HG03066 (cell line): Measurements from ENCODE around the gene FEM1A.
"Not testable (repeated sequence)": the region's sequence is repeated elsewhere in the genome, so short reads cannot be mapped to it uniquely, and the experiment has no call there.

Experiments used
- ATAC-seq: cut with Tn5 transposase; IDR thresholded peaks from one replicate; pipeline ENCODE4 v1.9.1; 2021; ENCODE audit warnings: low read depth; ENCODE audit not compliant: unreplicated experiment

The FEM1A gene

GRCh38 chr19:4773047-4773640, 18.4 kb upstream of the FEM1A start:
- no peak for ATAC-seq

DNA sequence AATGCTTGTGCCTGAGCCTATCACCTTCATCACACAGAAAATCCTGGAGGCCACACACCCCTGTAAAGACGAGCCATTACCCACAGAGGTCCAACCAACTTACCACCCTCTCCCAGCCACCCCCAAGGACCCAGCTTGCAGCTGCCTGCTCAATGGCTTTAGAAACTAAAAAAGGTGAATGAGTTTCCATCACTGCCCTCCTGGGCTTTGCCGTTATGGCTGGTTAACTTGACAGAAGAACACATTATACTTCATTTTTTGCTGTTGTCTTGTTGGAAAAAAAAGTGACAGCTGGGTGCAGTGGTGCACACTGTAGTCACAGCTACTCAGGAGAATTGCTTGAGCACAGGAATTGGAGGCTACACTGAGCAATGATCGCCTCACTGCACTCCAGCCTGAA, 17.4 kb upstream of the FEM1A start:
- ATAC-seq, result no peak

DNA sequence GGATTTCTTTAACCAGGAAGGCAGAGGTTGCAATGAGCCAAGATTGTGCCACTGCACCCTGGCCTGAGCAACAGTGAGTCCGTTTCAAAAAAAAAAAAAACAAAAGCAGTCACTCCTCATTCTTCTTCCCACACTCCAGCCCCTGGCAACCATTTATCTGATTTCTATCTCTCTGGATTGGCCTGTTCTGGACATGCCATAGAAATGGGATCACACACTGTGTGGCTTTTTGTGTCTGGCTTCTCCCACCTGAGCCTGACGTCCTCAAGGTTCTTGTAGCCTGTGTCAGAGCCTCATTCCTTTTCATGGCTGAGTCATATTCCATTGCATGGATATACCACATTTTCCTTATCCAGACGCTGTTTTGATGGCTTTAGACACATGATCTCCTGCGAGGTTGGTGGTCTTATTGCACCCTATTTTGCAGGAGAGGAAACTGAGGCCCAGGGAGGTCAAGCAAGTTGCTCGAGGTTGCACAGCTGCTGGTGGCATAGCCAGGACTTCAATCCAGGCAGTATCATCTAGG, 15.8 kb upstream of the FEM1A start:
- ATAC-seq, result no peak

DNA sequence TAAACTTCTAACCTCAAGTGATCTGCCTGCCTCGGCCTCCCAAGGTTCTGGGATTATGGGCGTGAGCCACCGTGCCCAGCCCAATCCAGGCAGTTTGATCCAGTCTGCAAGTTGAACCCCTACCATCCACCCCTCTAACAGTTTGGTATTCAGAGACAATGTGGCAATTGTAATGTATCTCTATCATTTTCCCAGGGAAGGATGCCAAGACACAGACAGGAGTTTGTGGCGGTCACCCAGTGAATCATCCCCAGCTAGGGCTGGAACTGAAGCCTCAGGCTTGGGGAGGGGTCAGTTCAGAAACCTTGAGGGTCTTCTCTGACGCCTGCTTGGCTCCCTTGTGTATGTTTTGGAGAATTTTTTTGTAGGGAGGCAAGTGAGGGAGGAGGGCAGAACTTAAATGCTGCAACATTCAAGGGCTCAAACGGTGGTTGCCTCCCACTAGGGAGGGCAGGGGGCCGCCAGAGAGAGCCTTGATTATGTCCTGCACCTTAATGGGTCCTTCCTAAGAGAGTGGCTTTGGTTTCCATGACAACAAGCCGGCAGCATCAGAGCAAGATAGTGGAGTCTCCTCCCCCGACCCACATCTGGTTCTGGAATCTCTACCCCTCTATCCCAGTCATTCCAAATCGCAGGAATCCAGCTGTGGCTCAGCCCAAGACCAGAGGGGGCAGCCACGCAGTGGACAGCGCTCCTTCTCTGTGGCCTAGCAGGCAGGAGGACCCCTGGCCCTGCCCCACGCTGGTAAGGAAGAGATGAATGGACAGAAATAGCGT, 14.9 kb upstream of the FEM1A start:
- ATAC-seq, result no peak

- ATAC-seq, result not testable (repeated sequence)
Observed at GRCh38 chr19:4778124-4778523, 13.4 kb upstream of the FEM1A start.

DNA sequence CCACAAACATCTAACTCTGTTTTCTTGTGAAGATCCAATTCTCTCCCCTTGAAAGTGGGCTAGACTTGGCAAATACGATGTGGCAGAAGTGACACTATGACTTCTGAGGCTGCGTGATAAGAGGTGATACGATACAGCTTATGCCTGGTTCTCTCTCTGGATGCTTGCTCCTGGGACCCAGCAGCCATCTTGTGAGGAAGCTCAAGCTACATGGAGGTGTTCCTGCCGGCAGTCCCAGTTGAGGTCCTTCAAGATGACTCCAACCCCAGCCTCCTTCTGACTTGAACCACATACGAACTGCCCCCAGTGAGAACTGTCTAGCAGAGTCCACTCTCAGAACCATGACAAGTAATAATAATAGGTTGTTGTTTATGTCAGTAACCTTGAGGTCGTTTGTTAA, 10.7 kb upstream of the FEM1A start:
- no peak for ATAC-seq

DNA sequence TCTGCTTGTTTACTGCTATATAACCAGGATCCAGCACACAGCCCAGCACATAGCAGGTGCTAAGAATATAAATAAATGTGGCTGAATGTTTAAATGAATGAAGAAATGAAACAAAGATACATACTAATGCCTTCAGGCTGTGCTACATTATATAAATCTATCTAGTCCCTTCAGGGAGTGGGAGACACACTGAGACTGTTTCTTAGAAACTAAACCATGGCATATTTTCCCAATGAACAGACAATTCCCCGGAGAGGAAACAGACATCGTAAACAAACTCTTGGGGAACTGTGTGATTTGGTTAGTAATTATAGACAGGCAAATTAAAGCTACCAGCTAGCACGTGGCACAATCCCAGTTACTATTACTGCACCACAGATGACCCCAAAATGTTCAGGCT, 9.7 kb upstream of the FEM1A start:
- no peak for ATAC-seq

DNA sequence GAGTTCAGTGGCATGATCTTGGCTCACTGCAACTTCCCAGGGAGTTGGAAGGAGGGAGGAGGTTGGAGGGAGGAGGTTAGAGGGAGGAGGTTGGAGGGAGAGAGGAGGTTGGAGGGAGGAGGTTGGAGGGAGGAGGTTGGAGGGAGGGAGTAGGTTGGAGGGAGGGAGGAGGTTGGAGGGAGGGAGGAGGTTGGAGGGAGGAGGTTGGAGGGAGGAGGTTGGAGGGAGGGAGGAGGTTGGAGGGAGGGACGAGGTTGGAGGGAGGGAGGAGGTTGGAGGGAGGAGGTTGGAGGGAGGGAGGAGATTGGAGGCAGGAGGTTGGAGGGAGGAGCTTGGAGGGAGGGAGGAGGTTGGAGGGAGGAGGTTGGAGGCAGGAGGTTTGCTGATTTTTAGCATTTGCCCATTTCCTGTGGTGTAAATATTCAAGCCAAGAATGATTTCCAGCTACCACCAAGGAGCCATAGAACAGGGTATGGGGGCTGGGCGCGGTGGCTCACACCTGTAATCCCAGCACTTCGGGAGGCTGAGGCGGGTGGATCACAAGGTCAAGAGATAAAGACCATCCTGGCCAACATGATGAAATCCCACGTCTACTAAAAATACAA, 5.0 kb upstream of the FEM1A start:
- not testable (repeated sequence) for ATAC-seq

DNA sequence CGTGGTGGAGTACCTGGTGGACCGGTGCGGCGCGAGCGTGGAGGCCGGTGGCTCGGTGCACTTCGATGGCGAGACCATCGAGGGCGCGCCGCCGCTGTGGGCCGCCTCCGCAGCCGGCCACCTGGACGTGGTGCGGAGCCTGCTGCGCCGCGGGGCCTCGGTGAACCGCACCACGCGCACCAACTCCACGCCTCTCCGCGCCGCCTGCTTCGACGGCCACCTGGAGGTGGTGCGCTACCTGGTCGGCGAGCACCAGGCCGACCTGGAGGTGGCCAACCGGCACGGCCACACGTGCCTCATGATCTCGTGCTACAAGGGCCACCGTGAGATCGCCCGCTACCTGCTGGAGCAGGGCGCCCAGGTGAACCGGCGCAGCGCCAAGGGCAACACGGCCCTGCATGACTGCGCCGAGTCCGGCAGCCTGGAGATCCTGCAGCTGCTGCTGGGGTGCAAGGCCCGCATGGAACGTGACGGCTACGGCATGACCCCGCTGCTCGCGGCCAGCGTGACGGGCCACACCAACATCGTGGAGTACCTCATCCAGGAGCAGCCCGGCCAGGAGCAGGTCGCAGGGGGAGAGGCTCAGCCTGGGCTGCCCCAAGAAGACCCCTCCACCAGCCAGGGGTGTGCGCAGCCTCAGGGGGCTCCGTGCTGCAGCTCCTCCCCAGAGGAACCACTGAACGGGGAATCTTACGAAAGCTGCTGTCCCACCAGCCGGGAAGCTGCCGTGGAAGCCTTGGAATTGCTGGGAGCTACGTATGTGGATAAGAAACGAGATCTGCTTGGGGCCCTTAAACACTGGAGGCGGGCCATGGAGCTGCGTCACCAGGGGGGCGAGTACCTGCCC, 708 bp downstream of the FEM1A start:
- not testable (repeated sequence) for ATAC-seq

- ATAC-seq, result not testable (repeated sequence)
Observed at GRCh38 chr19:4792866-4793195, 1.3 kb downstream of the FEM1A start.

DNA sequence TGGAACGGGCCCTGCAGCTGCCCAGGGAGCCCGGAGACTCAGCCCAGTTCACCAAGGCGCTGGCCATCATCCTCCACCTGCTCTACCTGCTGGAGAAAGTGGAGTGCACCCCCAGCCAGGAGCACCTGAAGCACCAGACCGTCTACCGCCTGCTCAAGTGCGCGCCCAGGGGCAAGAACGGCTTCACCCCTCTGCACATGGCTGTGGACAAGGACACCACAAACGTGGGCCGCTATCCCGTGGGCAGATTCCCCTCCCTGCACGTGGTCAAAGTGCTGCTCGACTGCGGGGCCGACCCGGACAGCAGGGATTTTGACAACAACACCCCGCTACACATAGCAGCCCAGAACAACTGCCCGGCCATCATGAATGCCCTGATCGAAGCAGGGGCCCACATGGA, 1.7 kb downstream of the FEM1A start:
- ATAC-seq, result not testable (repeated sequence)

GRCh38 chr19:4794971-4795370, 3.4 kb downstream of the FEM1A start:
- no peak for ATAC-seq

DNA sequence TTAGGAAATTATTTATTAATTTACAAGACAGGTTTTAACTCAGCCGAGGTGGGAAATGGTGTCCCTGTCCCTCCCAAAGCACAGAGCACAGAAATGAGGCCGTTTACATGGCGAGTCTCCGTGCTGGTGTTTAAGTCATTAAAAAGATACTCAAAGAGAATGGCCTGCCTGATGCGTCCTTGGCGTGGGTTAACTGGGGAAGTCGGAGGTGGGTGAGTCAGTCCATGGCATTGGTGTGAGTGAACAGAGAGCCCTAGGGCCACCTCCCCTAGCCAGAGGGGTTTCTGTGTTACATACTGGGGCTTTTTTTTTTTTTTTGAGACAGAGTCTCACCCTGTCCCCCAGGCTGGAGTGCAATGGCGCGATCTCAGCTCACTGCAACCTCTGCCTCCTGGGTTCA, 3.9 kb downstream of the FEM1A start:
- ATAC-seq, result no peak

DNA sequence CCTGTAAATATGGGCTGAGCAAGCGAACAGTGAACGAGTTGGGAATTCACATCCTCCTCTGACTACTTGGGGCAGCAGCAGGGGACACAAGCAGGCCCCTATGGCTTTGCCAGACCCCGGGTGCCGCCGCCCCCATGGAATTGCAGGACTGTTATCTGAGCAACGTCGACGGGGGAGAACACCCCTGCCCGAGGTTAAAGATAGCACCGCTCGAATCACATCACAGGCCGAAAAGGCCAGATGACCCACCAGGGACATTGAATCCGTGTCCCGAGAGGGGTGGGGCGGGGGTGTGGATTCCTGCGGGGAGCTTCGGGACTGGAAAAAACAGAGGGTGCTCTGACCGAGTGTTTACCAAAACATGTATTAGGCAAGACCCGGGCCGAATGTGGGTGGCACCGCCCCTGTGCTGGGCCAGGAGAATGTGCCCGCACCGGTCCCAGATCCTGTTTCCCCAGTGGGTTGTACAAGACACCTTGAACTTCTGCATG, 9.1 kb downstream of the FEM1A start:
- ATAC-seq, result no peak

GRCh38 chr19:4801085-4801619, 9.6 kb downstream of the FEM1A start:
- no peak for ATAC-seq

- ATAC-seq, result no peak
Observed at GRCh38 chr19:4802711-4803110, 11.2 kb downstream of the FEM1A start.

GRCh38 chr19:4803736-4804695, 12.5 kb downstream of the FEM1A start:
- ATAC-seq, result no peak

DNA sequence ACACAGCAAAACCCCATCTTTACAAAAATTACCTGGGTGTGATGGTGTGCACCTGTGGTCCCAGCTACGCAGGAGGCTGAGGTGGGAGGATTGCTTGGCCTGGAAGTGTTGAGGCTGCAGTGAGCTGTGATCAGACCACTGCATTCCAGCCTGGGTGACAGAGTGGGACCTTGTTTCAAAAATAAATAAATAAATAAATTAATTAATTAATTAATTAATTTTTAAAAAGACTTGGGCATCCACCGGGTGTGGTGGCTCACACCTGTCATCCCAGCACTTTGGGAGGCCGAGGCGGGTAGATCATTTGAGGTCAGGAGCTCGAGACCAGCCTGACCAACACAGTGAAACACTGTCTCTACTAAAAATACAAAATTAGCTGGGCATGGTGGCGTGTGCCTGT, 13.6 kb downstream of the FEM1A start:
- not testable (repeated sequence) for ATAC-seq

- ATAC-seq, result no peak
Observed at GRCh38 chr19:4806384-4806783, 14.8 kb downstream of the FEM1A start.
